ENCODE measurements around the gene PLAGL1. TPM values are rescaled to one million over a fixed set of nuclear protein-coding genes. Genes with fewer than 3 reads are reported as not detected.

PLAGL1 gene
- total and polyA plus RNA-seq, 2 of the 8 experiments (the other 6 are each of a cell fraction or from before 2014, with no cell fraction given), result 0.94 to 1.1 TPM

GRCh38 chr6:143955971-143956370, 52.1 kb downstream of the PLAGL1 start:
- no peak overlapping the region for H3K4ac ChIP-seq (replicated peaks; ENCODE audit: insufficient read length, low read depth, low read length)
- 89% methylated on average over 8 of the region's 8 CpGs; no CpG with 5 or more reads in 1 of the 2 experiments for WGBS, 2 experiments (ENCODE audit: extremely low coverage in 1 of 2, insufficient coverage in 1 of 2, insufficient read length in 1 of 2, insufficient replicate concordance in 2 of 2, low coverage in 1 of 2, low lambda C conversion rate in 2 of 2, missing lambda C conversion rate in 1 of 2)
- no peaks in the 10 kb centered on the region for H3K79me1 ChIP-seq (ENCODE audit: low read depth, low read length)
- peaks cover 3% of the 10 kb centered on the region; the same call in 1 of the 2 replicates for H3K23me2 ChIP-seq (ENCODE audit: low read depth, low read length)
- H3K9me3 ChIP-seq (ENCODE audit: insufficient read depth in 2 of 2, low read depth in 1 of 2, low read length in 1 of 2), result no peaks in the 10 kb centered on the region
- H2BK20ac ChIP-seq (ENCODE audit: low read length), result no peak overlapping the region
- peaks cover 14 to 33% (median 18%) of the 10 kb centered on the region in 4 experiments for H3K4me1 ChIP-seq (replicated peaks in 1 of 4; ENCODE audit: control insufficient read depth in 3 of 4, insufficient read depth in 4 of 4, low read length in 3 of 4)
- POLR2A ChIA-PET (ENCODE audit: partially characterized antibody), result interaction anchor here (1.2 kb wide), 1 partner anchor 11 kb away, joined by 3 read pairs; no protein-coding TSS in a partner anchor
- no peaks in the 10 kb centered on the region for H3K79me2 ChIP-seq (ENCODE audit: control insufficient read depth in 1 of 2, insufficient read depth in 2 of 2, low read length in 2 of 2)
- TF ChIP-seq TEAD4 (IDR thresholded peaks at IDR 0.05; ENCODE audit: low read depth, low read length) (no peak), SRF (IDR thresholded peaks at IDR 0.05; ENCODE audit: low read depth, low read length) (no peak)
- no peak overlapping the region for H3K18ac ChIP-seq (ENCODE audit: extremely low read depth, low read length)
- H3K23ac ChIP-seq (ENCODE audit: insufficient read length), result no peak overlapping the region
- H4K5ac ChIP-seq (ENCODE audit: insufficient read length, low read depth, low read length), result no peak overlapping the region
- no peak overlapping the region for H4K91ac ChIP-seq (replicated peaks; ENCODE audit: insufficient read length, low read length)
- no peaks in the 10 kb centered on the region for H3K36me3 ChIP-seq (ENCODE audit: control insufficient read depth in 2 of 4, insufficient read depth in 4 of 4, low read length in 3 of 4)
- H3K27ac ChIP-seq (ENCODE audit: low read depth, low read length), result no peak overlapping the region
- no peak overlapping the region for H3K56ac ChIP-seq (replicated peaks; ENCODE audit: insufficient read length, low read depth, low read length)
- peaks cover 0 to 1% of the 10 kb centered on the region in 2 experiments for H4K20me1 ChIP-seq (replicated peaks in 1 of 2; ENCODE audit: control insufficient read depth in 1 of 2, insufficient read depth in 2 of 2, low read length in 2 of 2)
- H3K9ac ChIP-seq (replicated peaks in 1 of 4; ENCODE audit: extremely low read depth in 1 of 4, low read depth in 3 of 4, low read length in 3 of 4), result no peak overlapping the region
- H2BK120ac ChIP-seq (replicated peaks; ENCODE audit: low read depth, low read length), result no peak overlapping the region
- H3K14ac ChIP-seq (ENCODE audit: insufficient read length), result no peak overlapping the region
- FAIRE-seq, result no peak
- no peak overlapping the region for H2BK12ac ChIP-seq (ENCODE audit: low read depth, low read length)
- CTCF ChIA-PET (ENCODE audit: partially characterized antibody), result interaction anchor here (0.6 to 18.3 kb wide), 6 partner anchors 8 to 134 kb away, joined by 3 to 591 read pairs (median 48); no protein-coding TSS in a partner anchor
- no peak overlapping the region; the same call in 1 of the 2 replicates for H2AK5ac ChIP-seq (ENCODE audit: low read depth, low read length)
- H3K27me3 ChIP-seq (replicated peaks in 1 of 4; ENCODE audit: control insufficient read depth in 3 of 4, extremely low read depth in 1 of 4, insufficient read depth in 3 of 4, low read length in 3 of 4), result peaks cover 25 to 58% (median 51%) of the 10 kb centered on the region in 4 experiments
- no peak overlapping the region for H3K4me3 ChIP-seq (ENCODE audit: extremely low read depth in 1 of 4, insufficient read depth in 2 of 4, low read depth in 3 of 4, low read length in 4 of 4)
- H2BK15ac ChIP-seq (ENCODE audit: low read length), result no peak overlapping the region
- no peak overlapping the region for H4K8ac ChIP-seq (ENCODE audit: extremely low read depth, insufficient read depth, low read length)
- H3K4me2 ChIP-seq (ENCODE audit: insufficient read depth in 1 of 2, low read depth in 2 of 2, low read length in 2 of 2), result no peak overlapping the region
- H2AFZ ChIP-seq (ENCODE audit: low read length), result no peak overlapping the region
- H2BK5ac ChIP-seq (ENCODE audit: low read depth, low read length), result no peak overlapping the region
- no peak for DNase-seq (ENCODE audit: low read depth in 1 of 2, low spot score in 2 of 2)
